ENCODE measurements around the gene HIPK4. TPM values are rescaled to one million over a fixed set of nuclear protein-coding genes. Genes with fewer than 3 reads are reported as not detected.

HIPK4 gene
- total RNA-seq, 1 donor from 2014 or later = not detected

- intact Hi-C loops (cut with micrococcal nuclease) = no loop called here
Observed at GRCh38 chr19:40367577-40368434, 22.2 kb downstream of the HIPK4 start.

GRCh38 chr19:40366697-40367561 is 23.1 kb downstream of the HIPK4 start:
- intact Hi-C loops (cut with micrococcal nuclease) = no loop called here

DNA sequence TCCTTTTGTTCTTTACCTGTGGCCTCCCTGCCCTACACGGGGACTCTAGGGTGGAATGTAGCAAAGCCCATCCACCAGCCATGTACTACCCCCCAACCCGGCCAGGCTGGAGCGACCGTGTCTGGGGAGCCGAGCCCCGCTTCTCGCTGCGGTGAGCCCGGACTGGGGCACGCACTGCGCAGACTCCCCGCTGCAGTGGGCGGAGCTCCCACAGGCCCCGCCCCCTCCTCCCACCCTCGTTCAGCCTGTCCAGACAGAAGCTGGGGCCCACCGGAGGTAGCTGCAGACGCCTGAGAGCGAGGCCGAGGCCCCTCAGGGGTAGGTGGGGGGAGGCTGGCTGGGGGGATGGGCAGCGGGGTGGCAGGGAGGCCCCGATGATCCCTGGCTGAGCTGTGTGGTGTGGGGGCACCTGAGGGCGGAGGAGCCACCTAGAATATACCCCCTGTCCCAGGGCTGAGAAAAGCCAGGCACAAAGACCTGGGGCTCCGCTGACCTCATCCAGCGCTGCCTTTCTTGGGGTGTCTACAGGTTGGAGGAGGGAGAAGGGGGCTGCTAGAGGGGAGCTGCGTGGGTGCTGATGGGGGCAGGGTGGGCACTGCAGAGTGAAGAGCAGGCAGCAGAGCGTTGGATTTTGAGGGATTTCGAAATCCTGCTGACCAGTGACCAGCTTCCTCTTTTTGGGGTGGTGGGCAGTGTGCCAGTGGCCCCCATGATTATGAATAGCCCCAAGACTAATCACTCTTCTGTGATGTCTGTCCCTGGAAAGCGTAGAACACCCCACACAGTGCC is 24.2 kb downstream of the HIPK4 start:
- intact Hi-C loops (cut with micrococcal nuclease) = no loop called here

GRCh38 chr19:40365010-40365409 is 25.0 kb downstream of the HIPK4 start:
- intact Hi-C loops (cut with micrococcal nuclease) = no loop called here

- intact Hi-C loops (cut with micrococcal nuclease) = no loop called here
Observed at GRCh38 chr19:40363069-40363468, 26.9 kb downstream of the HIPK4 start.

DNA sequence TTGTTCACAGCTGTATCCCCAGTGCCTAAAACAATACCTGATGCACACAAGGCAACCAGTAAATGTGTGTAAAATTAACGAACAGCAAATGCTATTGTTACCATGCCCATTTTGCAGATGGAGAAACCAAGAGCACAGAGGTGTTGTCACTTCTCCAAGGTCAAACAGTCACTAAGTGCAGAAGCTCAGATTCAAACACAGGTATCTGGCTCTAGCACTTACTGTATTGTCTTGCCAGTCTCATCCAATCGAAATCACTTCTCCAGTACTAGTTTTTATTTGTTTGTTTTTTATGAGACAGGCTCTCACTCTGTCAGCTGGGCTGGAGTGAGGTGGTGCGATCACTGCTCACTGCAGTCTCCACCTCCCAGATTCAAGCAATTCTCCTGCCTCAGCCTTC is 27.8 kb downstream of the HIPK4 start:
- intact Hi-C loops (cut with micrococcal nuclease) = no loop called here

- intact Hi-C loops (cut with micrococcal nuclease) = no loop called here
Observed at GRCh38 chr19:40360708-40361241, 29.2 kb downstream of the HIPK4 start.

DNA sequence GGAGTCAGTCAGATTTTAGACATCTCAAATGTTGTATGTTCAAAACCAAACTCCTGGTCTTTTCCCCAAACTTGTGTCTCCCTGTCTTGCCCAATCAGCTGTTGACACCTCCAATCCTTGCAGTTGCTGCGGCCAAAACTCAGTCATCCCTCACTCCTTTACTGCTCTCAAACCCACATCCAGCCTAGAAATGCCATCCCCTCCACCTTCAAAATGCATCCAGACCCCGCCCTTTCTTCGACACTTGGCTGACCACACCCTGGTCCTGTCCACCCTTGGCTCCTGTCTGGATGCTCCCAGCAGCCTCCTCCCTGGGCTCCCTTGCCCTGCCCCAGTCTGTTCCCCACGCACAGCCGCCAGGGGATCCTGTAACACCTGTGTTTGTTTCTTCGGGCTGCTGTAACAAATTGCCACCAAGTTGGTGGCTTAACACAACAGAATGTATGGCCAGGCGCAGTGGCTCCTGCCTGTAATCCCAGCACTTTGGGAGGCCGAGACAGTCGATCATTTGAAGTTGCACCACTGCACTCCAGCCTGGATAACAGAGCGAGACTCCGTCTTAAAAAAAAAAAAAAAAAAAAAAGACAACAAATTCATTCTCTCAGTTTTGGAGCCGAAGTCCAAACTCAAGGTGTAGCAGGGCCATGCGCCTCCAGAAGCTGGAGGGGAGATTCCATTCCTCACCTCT is 29.8 kb downstream of the HIPK4 start:
- intact Hi-C loops (cut with micrococcal nuclease) = no loop called here

DNA sequence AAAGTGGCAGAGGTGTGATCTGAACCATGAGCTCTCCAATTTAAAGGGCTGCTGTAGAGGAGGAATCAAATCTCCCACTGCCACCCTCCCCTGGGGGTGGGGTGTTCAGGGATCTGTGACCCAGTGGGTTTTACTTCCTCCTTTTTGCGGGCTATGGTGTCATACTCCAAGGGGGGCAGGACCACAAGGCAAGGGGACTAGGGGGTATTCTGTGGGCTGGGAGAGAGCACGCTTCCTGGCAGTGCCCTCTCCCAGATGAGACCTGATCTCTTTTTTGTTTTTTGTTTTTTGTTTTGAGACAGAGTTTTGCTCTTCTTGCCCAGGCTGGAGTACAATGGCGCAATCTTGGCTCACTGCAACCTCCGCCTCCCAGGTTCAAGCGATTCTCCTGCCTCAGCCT is 31.2 kb downstream of the HIPK4 start:
- intact Hi-C loops (cut with micrococcal nuclease) = no loop called here

DNA sequence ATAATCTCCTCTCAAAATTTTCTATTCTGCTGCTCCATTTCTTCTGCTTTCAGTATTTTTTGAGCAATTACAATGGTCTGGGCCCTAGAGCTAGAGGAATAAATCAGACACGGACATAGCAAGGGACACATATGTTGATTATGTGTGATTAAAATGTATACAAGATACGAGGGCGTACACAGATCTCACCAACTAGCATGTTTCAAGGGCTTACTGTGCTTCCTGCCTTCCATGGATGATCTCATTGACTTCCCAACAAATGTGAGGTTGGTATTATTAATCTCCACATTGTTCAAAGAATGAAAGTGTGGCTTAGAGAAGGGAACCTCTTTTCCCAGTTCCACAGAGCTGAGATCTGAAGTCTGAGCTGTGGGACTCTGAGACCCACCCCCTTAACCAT is 32.3 kb downstream of the HIPK4 start:
- intact Hi-C loops (cut with micrococcal nuclease) = no loop called here

DNA sequence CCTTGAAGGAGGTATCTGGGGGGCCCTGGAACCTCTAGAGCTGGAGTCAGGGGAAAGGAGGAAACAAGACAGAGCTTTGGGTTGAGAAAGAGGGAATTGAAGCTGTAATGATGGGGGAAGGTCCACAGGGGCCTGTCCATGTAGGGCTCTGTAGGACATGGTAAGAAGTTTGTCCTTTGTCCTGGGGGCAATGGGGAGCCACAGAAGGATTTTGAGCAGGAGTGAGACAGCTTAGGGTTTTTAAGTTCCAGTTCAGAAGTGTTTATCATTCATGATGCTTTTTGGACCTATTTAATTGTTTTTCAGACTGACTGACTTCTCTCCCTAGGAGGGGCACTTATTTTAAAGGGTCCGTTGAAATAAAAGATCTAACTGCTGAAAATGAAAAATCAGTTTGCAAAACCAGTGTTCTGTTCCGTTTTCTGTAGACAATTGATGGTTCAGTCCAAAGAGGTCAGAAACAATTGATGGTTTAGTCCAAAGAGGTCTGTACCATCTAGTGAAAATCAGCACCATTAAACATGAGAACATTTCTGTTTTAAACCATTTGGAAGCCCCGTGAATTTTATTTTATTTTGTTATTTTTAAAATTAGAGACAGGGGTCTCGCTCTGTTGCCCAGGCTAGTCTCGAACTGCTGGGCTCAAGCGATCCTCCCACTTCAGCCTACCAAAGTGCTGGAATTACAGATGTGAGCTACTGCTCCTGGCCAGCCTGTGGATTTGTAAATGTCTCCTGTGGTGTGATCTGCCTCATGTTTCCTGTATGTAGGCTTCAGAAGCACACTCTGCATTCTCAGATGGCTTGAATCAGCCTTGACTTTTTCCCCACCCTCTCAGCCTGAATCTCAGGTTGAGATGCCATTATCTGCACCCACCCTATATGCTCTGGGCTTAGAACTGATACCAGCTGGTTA is 33.0 kb downstream of the HIPK4 start:
- intact Hi-C loops (cut with micrococcal nuclease) = no loop called here

DNA sequence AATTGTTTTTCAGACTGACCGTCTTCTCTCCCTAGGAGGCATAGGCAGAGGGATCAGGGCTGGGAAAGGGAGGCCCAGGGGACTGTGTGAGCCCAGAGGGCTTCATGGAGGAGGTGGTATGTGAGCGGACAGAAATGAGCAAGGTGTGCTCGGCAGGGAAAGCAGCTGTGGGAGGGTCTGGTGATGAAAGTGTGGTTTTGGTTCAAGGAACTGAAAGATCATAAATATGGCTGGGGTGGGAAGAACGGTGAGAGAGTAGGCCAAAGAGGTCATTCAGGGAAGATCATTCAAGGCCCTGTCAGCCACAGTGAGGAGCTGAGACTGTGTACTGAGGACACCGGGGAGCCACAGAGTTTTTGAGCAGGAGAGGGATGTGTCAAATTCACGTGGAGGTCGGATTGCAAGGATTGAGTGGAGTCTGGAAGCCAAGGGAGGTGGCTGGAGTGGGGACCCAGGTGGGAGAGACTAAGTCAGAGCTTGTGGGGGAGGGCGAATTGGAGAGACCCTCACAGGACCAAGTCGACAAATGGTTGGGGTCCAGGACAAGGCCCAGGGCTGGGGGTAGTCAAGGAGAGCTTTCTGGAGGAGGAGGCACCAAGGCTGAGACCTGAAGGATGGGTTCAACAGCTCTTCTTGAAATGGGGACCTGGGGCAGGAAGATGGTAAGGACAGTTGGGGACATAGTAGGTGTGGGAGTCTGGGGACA is 33.9 kb downstream of the HIPK4 start:
- intact Hi-C loops (cut with micrococcal nuclease) = no loop called here

DNA sequence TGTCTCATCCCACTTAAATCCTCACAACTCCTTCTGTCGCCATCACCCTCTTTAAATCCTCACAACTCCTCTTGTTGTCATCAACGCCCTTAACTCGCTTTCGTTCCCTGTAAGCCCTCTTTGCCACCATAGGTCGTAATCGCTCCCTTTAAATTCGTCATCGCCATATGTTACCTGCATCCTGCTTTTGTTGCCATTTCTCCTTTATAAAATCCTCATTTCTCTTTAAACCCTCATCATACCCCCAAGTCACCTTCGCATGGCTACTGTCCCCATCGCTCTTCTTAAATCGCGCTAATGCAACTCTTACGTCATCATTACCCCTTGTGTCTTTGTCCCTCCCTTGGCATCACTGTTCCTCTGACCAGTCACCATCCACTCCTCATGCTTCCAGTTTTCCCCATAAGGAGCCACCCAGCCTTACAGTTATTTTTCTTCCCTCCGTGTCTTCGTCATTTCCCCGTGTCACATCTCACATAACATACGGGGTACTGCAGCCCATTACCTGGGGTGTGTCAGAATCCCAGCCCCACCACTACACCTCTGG is 40.9 kb downstream of the HIPK4 start:
- intact Hi-C loops (cut with micrococcal nuclease) = loop anchor here (1.0 to 5.0 kb wide), 5 partner anchors 64 to 368 kb away; partner anchors contain the start of genes AKT2, BLVRB, COQ8B and ITPKC

DNA sequence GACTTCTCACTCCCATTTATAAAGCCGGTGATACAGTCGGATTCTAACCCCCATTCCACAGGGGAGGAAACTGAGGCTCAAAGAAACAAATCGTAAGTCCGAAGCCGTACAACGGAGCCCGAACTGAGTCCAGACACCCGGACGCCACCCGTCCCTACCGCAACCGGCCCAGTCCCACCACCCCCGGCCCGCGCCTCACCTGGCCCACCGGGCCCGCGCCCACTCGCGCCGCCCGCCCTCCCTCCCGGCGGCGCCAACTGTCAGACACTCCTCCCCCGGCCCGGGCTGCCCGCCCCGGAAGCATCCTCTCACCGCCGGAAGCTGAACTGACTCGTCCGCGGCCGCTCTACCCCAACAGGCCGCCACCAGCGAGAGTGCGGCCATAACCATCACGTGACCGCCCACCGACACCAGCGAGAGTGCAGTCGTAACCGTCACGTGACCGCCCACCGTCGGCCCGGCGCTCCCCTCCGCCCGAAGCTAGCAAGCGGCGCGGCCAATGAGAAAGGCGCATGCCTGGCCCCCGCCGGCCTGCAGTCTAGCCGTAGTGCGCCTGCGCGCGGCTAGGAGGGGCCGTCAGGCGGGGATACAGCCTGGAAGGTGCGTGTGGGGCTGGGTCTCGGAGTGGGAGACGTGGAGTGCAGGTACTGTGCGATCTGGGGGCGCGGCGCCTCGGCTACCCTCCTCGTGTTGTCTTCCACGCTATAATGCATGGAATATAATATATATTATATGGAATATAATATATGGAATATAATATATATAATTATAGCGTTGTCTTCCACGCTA is 41.7 kb downstream of the HIPK4 start, which contains the start of the genes C19orf47 and PLD3:
C19orf47 (minus strand) TSS at position 273 of the 789 bp plus-strand sequence. CDS start 6,540 bp downstream, outside the sequence.
PLD3 (plus strand) TSS at position 571 of the 789 bp plus-strand sequence. CDS start 17,789 bp downstream, outside the sequence.
- intact Hi-C loops (cut with micrococcal nuclease) = loop anchor here (1.0 to 5.0 kb wide), 5 partner anchors 63 to 369 kb away; partner anchors contain the start of genes AKT2, BLVRB, COQ8B and ITPKC

DNA sequence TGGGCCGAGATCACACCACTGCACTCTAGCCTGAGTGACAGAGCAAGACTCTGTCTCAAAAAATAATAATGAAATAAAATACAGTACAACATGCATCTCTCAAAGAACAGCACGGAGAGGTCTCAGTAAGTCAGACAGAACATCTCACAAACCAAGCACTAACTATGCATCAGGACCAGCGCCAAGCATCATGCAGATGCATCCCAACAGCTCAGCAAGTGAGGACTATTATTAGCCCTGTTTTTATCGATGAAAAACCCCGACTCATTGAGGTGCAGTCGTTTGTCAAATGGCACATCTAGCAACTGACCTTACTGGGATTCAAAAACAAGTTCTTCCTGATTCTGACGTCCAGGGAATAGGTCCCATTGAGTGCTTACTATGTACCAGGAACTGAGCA is 45.6 kb downstream of the HIPK4 start:
- intact Hi-C loops (cut with micrococcal nuclease) = no loop called here

GRCh38 chr19:40342644-40343311 is 47.2 kb downstream of the HIPK4 start:
- intact Hi-C loops (cut with micrococcal nuclease) = no loop called here

All from T-helper 2 cell treated with Interferon-gamma antibody and Interleukin-4, amounts not matched to agents 100 ng/mL and 5 ng/mL, for 36 hours (primary cell).